WTC11 (cell line): ENCODE measurements around the gene IQSEC1. TPM values are rescaled to one million over a fixed set of nuclear protein-coding genes. Genes with fewer than 3 reads are reported as not detected.

Experiments used
- ATAC-seq: fragments of 200-7000 bp; cut with Tn5 transposase; 2 replicates; pipeline ENCODE4 v1.10.0; 2021; ENCODE audit warnings: mild to moderate bottlenecking, moderate library complexity
- CTCF ChIA-PET: fragments of 300-600 bp; sonication (Branson Sonifier 250); formaldehyde crosslinking; loops from one replicate; lab custom pipeline; 2021; ENCODE audit warnings: antibody characterized with exemption; lab: Charles Lee
- POLR2A ChIA-PET: fragments of 350-600 bp; sonication (Branson Sonifier 250); formaldehyde crosslinking; loops from one replicate; lab custom pipeline; 2021; ENCODE audit warnings: antibody characterized with exemption; lab: Charles Lee
- DNase-seq: peaks from one replicate; pipeline ENCODE4 v3.0.0; 2021; ENCODE audit warnings: low spot score
- H3K27ac Mint-ChIP-seq: 2 replicates; pipeline ENCODE4 v1.8.0; 2021; ENCODE audit warnings: mixed read lengths
- H3K27me3 Mint-ChIP-seq: 2 replicates; pipeline ENCODE4 v1.8.0; 2021; ENCODE audit warnings: low read depth, mild to moderate bottlenecking, moderate library complexity, mixed read lengths
- H3K36me3 Mint-ChIP-seq: 2 replicates; pipeline ENCODE4 v1.8.0; 2021; ENCODE audit warnings: mixed read lengths
- H3K4me1 Mint-ChIP-seq: 2 replicates; pipeline ENCODE4 v1.8.0; 2022; ENCODE audit warnings: mixed read lengths
- H3K4me3 Mint-ChIP-seq: 2 replicates; pipeline ENCODE4 v1.8.0; 2021; ENCODE audit warnings: mild to moderate bottlenecking, moderate library complexity, mixed read lengths
- H3K9me3 Mint-ChIP-seq: 2 replicates; pipeline ENCODE4 v1.8.0; 2021; ENCODE audit warnings: mixed read lengths
- ATF1 ChIP-seq: sonication (generic); formaldehyde crosslinking; IDR thresholded peaks from 2 replicates; pipeline ENCODE4 v1.8.1; 2023; ENCODE audit warnings: mild to moderate bottlenecking, moderate library complexity, missing genetic modification reagents
- CREB1 ChIP-seq: sonication (generic); formaldehyde crosslinking; IDR thresholded peaks from 2 replicates; pipeline ENCODE4 v1.8.0; 2023; ENCODE audit warnings: mild to moderate bottlenecking, missing genetic modification reagents
- EMX1 ChIP-seq: fragments of 250-450 bp; sonication (Bioruptor Pico); IDR thresholded peaks from 2 replicates; pipeline ENCODE4 v1.8.0; 2021; ENCODE audit warnings: mild to moderate bottlenecking
- FOXK1 ChIP-seq: sonication (generic); formaldehyde crosslinking; IDR thresholded peaks from 2 replicates; pipeline ENCODE4 v1.8.0; 2022; ENCODE audit warnings: mild to moderate bottlenecking, moderate library complexity, missing genetic modification reagents
- FOXP1 ChIP-seq: sonication (generic); formaldehyde crosslinking; IDR thresholded peaks from 2 replicates; pipeline ENCODE4 v1.8.0; 2022; ENCODE audit warnings: missing genetic modification reagents, mild to moderate bottlenecking, moderate library complexity, borderline replicate concordance
- GABPB1 ChIP-seq: sonication (generic); formaldehyde crosslinking; IDR thresholded peaks from 2 replicates; pipeline ENCODE4 v1.8.1; 2023; ENCODE audit warnings: mild to moderate bottlenecking, missing genetic modification reagents
- HMGA2 ChIP-seq: fragments of 250-450 bp; sonication (Bioruptor Pico); IDR thresholded peaks from 2 replicates; pipeline ENCODE4 v1.4.0; 2021; ENCODE audit warnings: mild to moderate bottlenecking, moderate library complexity
- ZNF121 ChIP-seq: sonication (generic); formaldehyde crosslinking; IDR thresholded peaks from 2 replicates; pipeline ENCODE4 v1.8.0; 2023; ENCODE audit warnings: missing genetic modification reagents
- ZNF263 ChIP-seq: sonication (generic); formaldehyde crosslinking; IDR thresholded peaks from 2 replicates; pipeline ENCODE4 v1.8.1; 2022; ENCODE audit warnings: low read depth, mild to moderate bottlenecking, moderate library complexity, missing genetic modification reagents
- total RNA-seq: library from RNA; stranded (reverse); gene quantifications from 3 replicates; pipeline ENCODE4 v1.2.3, GENCODE V29; 2021
- TF ChIP-seq, protein P1 (sequence below): fragments of 250-450 bp; sonication (Bioruptor Pico); IDR thresholded peaks from 2 replicates; pipeline ENCODE4 v1.8.0; 2021; ENCODE audit warnings: mild to moderate bottlenecking
- TF ChIP-seq, protein P2 (sequence below): fragments of 250-450 bp; sonication (Bioruptor Pico); IDR thresholded peaks from 2 replicates; pipeline ENCODE4 v1.9.0; 2021; ENCODE audit warnings: mild to moderate bottlenecking
- TF ChIP-seq, protein P3 (sequence below): sonication (generic); formaldehyde crosslinking; IDR thresholded peaks from 2 replicates; pipeline ENCODE4 v1.8.0; 2022; ENCODE audit warnings: mild to moderate bottlenecking, missing genetic modification reagents
- TF ChIP-seq, protein P4 (sequence below): sonication (generic); formaldehyde crosslinking; IDR thresholded peaks from 2 replicates; pipeline ENCODE4 v1.8.0; 2023; ENCODE audit warnings: missing genetic modification reagents, mild to moderate bottlenecking, borderline replicate concordance
- TF ChIP-seq, protein P5 (sequence below): sonication (generic); formaldehyde crosslinking; IDR thresholded peaks from 2 replicates; pipeline ENCODE4 v1.8.1; 2022; ENCODE audit warnings: mild to moderate bottlenecking, moderate library complexity, missing genetic modification reagents
- TF ChIP-seq, protein P6 (sequence below): fragments of 250-450 bp; sonication (Bioruptor Pico); IDR thresholded peaks from 2 replicates; pipeline ENCODE4 v1.9.0; 2021; ENCODE audit warnings: moderate library complexity, mild to moderate bottlenecking, inconsistent platforms, borderline replicate concordance
- TF ChIP-seq, protein P7 (sequence below): sonication (generic); formaldehyde crosslinking; IDR thresholded peaks from 2 replicates; pipeline ENCODE4 v1.8.1; 2022; ENCODE audit warnings: mild to moderate bottlenecking, missing genetic modification reagents, moderate library complexity, borderline replicate concordance
- TF ChIP-seq, protein P8 (sequence below): sonication (generic); formaldehyde crosslinking; IDR thresholded peaks from 2 replicates; pipeline ENCODE4 v1.8.1; 2023; ENCODE audit warnings: mild to moderate bottlenecking, missing genetic modification reagents

Gene IQSEC1
- total RNA-seq, 1 experiment from 2014 or later: 35.0 TPM

DNA sequence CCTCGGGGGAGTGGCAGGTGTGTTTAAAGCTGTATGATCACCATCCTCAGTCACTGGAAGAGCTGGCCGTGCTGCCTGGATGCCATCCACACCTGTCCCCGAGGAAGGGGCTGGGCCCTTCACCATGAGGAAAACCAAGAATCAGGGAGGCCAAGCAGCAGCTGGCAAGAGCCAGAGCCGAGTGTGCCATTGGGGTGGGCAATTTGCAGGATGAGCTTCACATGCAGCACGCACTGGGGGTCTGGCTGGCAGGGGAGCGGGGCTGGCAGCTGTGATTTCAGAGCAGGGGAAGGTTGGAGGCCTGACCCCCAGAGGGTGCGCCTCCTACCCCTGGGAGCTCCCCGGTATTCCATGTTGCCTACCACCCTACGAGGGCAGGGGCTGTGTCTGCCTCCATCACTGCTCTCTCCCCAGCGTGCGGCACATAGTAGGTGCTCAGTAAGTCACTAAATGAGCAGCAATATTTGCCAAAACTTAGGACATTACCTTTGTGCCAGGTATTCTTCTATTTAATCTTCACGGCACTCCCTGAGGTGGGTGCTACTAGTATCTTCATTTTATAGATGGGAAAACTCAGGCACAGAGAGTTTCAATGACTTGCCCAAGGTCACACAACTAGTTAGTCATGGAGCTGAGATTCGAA lies 30.3 kb upstream of the IQSEC1 start (continued):
- TF ChIP-seq, protein P1, sequence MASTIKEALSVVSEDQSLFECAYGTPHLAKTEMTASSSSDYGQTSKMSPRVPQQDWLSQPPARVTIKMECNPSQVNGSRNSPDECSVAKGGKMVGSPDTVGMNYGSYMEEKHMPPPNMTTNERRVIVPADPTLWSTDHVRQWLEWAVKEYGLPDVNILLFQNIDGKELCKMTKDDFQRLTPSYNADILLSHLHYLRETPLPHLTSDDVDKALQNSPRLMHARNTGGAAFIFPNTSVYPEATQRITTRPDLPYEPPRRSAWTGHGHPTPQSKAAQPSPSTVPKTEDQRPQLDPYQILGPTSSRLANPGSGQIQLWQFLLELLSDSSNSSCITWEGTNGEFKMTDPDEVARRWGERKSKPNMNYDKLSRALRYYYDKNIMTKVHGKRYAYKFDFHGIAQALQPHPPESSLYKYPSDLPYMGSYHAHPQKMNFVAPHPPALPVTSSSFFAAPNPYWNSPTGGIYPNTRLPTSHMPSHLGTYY (CRISPR knock-in tag): no peak
- TF ChIP-seq, protein P2, sequence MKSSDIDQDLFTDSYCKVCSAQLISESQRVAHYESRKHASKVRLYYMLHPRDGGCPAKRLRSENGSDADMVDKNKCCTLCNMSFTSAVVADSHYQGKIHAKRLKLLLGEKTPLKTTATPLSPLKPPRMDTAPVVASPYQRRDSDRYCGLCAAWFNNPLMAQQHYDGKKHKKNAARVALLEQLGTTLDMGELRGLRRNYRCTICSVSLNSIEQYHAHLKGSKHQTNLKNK (CRISPR knock-in tag): no peak
- TF ChIP-seq, protein P3, sequence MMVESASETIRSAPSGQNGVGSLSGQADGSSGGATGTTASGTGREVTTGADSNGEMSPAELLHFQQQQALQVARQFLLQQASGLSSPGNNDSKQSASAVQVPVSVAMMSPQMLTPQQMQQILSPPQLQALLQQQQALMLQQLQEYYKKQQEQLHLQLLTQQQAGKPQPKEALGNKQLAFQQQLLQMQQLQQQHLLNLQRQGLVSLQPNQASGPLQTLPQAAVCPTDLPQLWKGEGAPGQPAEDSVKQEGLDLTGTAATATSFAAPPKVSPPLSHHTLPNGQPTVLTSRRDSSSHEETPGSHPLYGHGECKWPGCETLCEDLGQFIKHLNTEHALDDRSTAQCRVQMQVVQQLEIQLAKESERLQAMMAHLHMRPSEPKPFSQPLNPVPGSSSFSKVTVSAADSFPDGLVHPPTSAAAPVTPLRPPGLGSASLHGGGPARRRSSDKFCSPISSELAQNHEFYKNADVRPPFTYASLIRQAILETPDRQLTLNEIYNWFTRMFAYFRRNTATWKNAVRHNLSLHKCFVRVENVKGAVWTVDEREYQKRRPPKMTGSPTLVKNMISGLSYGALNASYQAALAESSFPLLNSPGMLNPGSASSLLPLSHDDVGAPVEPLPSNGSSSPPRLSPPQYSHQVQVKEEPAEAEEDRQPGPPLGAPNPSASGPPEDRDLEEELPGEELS (CRISPR knock-in tag): no peak

DNA sequence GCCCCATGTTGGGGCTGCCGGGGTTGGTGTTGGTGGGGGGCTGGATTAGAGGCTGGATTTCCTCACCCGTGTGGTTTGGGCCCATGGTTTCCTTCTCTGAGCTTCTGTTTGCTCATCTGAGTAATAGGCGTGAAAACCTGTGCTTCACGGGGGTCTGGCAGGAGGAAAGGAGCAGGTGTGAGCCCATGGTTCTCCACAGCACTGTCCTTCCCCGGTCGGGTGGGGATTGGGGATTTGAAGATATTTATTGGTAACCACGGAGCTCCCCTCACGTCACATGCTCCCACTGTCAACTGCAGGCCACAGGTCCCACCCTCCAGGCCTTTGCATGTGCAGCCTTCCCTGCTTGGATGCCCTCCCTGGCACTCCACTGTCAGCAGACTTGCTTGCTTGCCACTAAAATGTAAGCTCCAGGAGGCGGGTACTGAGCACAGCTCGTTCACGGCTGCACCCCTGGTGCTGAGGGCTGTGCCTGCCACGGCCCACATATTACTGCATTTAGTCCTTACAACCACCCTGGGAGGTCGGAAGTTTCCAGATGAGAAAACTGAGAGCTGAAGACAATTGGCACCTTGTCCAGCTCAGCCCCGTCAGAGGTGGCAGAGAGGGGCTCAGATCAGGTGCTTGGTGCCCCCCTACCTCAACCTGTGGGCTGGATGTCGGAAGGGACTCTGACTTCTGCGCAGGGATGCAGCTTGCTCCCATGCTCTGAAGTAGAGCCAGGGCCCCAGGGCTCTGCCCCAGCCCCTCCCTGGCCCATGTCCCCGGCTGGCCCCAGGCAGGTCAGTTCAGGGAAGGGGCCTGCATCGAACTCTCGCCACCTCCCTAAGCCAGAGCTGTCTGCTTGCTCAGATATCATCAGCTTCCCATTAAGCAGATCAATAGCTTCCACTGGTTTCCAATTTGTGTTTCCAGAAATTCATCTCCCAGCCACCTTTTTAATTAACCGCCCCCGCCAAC lies 29.4 kb upstream of the IQSEC1 start:
- Mint-ChIP-seq H3K4me3 (no peak overlapping the region), H3K27me3 (no peaks in the 10 kb centered on the region), H3K27ac (no peak overlapping the region), H3K36me3 (no peaks in the 10 kb centered on the region), H3K4me1 (no peaks in the 10 kb centered on the region), H3K9me3 (peaks cover 6% of the 10 kb centered on the region)
- ChIA-PET CTCF (interaction anchor here (0.6 to 3.2 kb wide), 5 partner anchors 10 to 351 kb away, joined by 3 to 32 read pairs (median 3); no protein-coding TSS in a partner anchor), POLR2A (interaction anchor here (0.6 kb wide), 1 partner anchor 560 kb away, joined by 11 read pairs; no protein-coding TSS in a partner anchor)
- ATAC-seq (no peak), DNase-seq (no peak)
- TF ChIP-seq, protein P4, sequence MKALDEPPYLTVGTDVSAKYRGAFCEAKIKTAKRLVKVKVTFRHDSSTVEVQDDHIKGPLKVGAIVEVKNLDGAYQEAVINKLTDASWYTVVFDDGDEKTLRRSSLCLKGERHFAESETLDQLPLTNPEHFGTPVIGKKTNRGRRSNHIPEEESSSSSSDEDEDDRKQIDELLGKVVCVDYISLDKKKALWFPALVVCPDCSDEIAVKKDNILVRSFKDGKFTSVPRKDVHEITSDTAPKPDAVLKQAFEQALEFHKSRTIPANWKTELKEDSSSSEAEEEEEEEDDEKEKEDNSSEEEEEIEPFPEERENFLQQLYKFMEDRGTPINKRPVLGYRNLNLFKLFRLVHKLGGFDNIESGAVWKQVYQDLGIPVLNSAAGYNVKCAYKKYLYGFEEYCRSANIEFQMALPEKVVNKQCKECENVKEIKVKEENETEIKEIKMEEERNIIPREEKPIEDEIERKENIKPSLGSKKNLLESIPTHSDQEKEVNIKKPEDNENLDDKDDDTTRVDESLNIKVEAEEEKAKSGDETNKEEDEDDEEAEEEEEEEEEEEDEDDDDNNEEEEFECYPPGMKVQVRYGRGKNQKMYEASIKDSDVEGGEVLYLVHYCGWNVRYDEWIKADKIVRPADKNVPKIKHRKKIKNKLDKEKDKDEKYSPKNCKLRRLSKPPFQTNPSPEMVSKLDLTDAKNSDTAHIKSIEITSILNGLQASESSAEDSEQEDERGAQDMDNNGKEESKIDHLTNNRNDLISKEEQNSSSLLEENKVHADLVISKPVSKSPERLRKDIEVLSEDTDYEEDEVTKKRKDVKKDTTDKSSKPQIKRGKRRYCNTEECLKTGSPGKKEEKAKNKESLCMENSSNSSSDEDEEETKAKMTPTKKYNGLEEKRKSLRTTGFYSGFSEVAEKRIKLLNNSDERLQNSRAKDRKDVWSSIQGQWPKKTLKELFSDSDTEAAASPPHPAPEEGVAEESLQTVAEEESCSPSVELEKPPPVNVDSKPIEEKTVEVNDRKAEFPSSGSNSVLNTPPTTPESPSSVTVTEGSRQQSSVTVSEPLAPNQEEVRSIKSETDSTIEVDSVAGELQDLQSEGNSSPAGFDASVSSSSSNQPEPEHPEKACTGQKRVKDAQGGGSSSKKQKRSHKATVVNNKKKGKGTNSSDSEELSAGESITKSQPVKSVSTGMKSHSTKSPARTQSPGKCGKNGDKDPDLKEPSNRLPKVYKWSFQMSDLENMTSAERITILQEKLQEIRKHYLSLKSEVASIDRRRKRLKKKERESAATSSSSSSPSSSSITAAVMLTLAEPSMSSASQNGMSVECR: no peak
- TF ChIP-seq, protein P5, sequence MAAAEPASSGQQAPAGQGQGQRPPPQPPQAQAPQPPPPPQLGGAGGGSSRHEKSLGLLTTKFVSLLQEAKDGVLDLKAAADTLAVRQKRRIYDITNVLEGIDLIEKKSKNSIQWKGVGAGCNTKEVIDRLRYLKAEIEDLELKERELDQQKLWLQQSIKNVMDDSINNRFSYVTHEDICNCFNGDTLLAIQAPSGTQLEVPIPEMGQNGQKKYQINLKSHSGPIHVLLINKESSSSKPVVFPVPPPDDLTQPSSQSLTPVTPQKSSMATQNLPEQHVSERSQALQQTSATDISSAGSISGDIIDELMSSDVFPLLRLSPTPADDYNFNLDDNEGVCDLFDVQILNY (CRISPR knock-in tag): no peak
- TF ChIP-seq, protein P6, sequence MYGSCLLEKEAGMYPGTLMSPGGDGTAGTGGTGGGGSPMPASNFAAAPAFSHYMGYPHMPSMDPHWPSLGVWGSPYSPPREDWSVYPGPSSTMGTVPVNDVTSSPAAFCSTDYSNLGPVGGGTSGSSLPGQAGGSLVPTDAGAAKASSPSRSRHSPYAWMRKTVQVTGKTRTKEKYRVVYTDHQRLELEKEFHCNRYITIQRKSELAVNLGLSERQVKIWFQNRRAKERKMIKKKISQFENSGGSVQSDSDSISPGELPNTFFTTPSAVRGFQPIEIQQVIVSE (CRISPR knock-in tag): no peak
- TF ChIP-seq ZNF263 (CRISPR knock-in tag): no peak
- TF ChIP-seq HMGA2 (CRISPR knock-in tag): no peak
- no peak for TF ChIP-seq FOXP1 (CRISPR knock-in tag)
- TF ChIP-seq ATF1: no peak
- TF ChIP-seq ZNF121: no peak
- TF ChIP-seq, protein P7, sequence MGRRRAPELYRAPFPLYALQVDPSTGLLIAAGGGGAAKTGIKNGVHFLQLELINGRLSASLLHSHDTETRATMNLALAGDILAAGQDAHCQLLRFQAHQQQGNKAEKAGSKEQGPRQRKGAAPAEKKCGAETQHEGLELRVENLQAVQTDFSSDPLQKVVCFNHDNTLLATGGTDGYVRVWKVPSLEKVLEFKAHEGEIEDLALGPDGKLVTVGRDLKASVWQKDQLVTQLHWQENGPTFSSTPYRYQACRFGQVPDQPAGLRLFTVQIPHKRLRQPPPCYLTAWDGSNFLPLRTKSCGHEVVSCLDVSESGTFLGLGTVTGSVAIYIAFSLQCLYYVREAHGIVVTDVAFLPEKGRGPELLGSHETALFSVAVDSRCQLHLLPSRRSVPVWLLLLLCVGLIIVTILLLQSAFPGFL: no peak
- TF ChIP-seq GABPB1 (CRISPR knock-in tag): no peak
- TF ChIP-seq EMX1: no peak
- TF ChIP-seq, protein P8, sequence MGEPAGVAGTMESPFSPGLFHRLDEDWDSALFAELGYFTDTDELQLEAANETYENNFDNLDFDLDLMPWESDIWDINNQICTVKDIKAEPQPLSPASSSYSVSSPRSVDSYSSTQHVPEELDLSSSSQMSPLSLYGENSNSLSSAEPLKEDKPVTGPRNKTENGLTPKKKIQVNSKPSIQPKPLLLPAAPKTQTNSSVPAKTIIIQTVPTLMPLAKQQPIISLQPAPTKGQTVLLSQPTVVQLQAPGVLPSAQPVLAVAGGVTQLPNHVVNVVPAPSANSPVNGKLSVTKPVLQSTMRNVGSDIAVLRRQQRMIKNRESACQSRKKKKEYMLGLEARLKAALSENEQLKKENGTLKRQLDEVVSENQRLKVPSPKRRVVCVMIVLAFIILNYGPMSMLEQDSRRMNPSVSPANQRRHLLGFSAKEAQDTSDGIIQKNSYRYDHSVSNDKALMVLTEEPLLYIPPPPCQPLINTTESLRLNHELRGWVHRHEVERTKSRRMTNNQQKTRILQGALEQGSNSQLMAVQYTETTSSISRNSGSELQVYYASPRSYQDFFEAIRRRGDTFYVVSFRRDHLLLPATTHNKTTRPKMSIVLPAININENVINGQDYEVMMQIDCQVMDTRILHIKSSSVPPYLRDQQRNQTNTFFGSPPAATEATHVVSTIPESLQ (CRISPR knock-in tag): no peak
- no peak for TF ChIP-seq CREB1 (CRISPR knock-in tag)
- no peak for TF ChIP-seq FOXK1
